ENCODE data around the gene STAC2.

STAC2 gene

GRCh38 chr17:39209317-39210092 is 16.2 kb downstream of the STAC2 start:
- no peak for FAIRE-seq

GRCh38 chr17:39208893-39209292 is 16.9 kb downstream of the STAC2 start:
- FAIRE-seq: no peak

DNA sequence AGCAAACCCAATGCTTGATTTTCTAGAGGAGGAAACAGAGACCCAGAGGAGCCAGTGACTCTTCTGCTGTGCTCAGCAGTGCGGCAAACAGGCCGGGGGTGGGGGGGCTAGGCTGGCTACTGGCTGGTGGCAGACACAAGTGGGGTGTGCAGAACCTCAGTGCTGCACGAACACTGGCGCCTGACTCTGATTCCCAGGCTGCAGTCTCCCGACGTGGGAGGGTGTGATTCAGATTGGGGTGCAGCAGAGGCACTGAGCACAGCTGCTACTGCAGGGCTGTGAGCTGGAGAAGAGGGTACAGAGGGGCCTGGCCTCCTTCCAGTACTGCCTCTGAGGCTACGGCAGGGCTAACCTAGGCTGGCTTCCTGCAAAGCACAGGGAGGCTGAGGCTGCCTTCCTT is 17.6 kb downstream of the STAC2 start:
- FAIRE-seq: no peak

- FAIRE-seq: no peak
Observed at GRCh38 chr17:39205112-39205526, 20.6 kb downstream of the STAC2 start.

- FAIRE-seq: no peak
Observed at GRCh38 chr17:39204245-39204644, 21.5 kb downstream of the STAC2 start.

- FAIRE-seq: no peak
Observed at GRCh38 chr17:39200957-39201510, 24.7 kb downstream of the STAC2 start.

DNA sequence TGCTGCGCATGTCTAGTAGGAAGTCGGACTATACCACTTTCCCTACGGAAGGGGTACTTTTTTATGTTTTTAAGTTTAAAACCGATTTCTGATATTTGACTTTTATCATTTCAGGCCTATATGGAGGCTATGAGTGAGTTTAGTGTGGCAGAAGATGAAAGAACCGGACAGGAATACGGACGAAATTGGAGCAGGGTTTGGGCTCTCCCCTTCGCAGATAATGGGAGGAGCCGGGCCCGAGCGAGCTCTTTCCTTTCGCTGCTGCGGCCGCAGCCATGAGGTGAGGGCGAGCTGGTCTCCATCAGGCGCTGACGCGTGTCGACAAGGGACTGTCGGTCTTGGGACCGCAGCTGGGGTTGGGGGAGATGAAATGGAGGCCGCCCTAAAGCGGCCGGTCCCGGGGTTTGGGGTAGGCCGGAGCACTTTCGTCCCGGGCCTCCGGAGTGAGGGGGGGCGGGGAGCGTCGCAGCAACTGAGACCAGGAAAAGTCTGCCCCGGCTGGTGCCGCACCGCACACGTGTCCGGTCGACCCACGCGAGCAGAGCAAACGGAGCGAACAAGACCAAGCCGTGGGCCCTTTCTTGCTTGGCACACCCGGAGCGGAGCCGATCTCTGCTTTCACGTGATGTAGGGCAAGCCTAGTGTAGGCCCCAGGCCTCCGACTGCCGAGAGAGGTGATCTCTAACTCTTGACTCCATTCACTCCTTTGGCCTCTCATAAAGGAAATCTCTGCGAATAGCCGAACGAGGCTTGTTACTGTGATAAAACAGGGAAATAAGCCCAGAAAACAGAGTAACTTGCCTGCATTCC is 25.5 kb downstream of the STAC2 start, which contains the start of gene RPL19:
Gene RPL19 (plus strand): TSS at position 214 of the 810 bp plus-strand sequence. CDS start 62 bp downstream, at position 276.
- peak; percentile 94 for FAIRE-seq

GRCh38 chr17:39199820-39200069 is 26.0 kb downstream of the STAC2 start:
- no peak for FAIRE-seq

GRCh38 chr17:39198186-39198566 is 27.6 kb downstream of the STAC2 start:
- no peak for FAIRE-seq

DNA sequence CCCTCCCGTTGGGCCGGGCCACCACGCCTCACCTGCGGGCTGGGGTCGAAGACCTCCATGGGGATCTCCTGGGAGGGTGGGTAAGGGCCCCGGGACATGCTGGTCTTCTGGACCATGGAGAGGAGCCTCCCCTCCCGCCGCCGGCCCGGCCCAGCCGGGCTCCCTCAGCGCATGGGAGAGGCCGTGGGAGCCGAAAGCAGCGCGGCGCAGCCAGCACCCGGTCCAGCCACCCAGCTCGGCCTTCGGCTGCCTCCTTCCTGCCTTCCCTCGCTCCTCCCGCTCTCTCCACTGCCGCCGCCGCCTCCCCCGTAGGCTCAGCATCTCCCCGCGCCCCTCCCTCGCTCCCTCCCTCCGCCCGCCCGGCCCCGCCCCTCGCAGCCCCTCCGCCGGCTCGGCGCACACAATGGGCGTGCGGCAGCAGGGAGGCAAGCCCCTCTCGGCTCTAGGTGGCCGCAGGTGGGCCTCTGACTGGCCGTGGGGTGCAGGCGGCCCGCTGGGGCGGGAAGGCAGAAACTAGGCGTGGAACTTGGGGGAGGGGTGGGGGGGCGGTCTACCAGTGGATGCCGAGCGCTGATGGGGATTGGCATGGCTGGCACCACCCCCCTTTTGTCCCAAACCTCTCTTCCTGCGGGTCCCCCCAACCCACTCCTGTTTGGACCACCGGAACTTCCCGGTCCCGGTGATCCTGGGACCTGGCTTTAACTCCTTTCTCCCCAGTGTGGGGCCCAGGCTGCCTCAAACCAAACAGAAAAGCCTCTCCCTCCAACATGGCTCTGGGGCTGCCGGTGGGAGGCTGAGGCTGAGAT is 28.2 kb downstream of the STAC2 start, which contains the start of gene CACNB1:
Gene CACNB1 (minus strand): TSS at position 290 of the 806 bp plus-strand sequence. CDS start 174 bp downstream, at position 116.
- no peak for FAIRE-seq

DNA sequence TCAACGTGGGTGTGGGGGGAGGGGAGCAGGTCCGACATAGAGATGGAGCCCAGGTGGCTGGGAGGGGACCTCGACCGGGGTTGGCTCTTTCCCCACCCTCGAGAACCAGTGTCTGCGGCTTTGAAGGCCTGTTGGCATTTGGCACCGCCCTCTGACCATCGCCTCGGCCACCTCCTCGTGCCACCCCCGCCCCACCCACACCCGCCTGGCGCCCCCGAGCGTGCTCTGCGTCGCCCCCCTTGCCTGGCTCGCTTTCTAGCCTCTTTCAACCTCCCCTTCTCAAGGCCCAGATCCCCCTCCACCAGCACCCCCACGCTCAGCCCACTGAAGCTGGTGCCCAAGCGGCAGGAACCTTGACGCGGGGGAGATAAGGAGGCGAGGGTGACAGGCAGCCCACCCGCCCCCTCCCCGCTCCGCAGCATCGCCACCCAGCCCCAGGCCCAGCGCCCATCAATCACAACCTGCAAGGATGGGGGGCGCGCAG is 28.9 kb downstream of the STAC2 start:
- no peak for FAIRE-seq

DNA sequence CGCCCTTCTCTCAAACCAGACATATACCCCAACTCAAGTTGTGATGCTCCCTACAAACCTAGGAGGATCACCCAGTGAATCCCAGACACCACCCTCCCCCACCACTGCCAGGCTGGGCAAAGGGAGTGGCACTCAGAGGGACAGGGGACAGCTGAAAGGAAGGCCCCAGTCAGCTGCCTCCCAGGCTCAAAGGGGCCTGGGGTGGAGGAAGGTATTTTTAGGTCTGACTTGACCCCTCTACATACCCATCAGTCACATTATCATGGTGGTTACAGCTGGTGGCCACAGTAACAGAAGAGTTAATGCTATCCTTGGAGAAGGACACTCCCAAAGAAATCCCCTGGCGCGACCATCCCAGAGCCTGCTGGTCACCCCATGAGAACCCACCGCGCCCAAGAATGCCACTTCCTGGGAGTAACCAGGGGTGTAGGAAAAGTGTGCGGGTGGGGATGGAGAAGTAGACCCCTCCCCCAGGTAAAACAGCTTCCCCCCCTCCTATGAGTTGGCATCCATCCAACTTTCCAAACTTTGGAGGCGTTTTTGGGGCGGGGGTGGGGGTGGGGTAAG is 29.4 kb downstream of the STAC2 start:
- FAIRE-seq: no peak

DNA sequence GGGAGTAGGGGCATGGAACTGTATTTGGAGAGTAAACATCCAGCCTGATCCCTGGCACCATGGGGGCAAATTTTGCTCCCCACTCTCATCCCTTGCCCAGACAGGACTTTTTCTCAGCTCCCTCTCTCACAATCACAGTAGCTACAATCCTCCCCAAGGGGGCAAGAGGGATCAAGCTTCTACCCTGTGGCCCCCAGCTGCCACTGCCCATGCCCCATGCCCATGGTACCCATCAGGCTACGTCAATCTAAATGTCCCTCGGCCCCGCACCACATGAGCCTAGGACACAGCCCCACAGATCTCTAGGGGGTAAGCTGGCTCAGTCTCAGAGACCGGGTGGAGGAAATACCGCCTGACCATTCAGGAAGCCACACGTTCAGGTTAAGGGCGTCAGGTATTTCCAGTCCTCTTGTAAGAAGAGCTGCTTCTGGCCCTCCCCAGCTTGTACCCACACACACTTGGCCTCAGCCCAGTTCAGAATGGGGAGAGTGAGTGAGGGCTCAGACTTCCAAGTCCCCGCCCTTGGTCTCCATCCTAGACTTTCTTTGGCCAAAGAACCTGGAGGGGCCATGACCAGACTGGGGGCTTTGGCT is 30.1 kb downstream of the STAC2 start:
- FAIRE-seq: no peak

GRCh38 chr17:39194985-39195524 is 30.7 kb downstream of the STAC2 start:
- FAIRE-seq: no peak

GRCh38 chr17:39194089-39194984 is 31.4 kb downstream of the STAC2 start:
- no peak for FAIRE-seq

- no peak for FAIRE-seq
Observed at GRCh38 chr17:39193346-39193745, 32.4 kb downstream of the STAC2 start.

DNA sequence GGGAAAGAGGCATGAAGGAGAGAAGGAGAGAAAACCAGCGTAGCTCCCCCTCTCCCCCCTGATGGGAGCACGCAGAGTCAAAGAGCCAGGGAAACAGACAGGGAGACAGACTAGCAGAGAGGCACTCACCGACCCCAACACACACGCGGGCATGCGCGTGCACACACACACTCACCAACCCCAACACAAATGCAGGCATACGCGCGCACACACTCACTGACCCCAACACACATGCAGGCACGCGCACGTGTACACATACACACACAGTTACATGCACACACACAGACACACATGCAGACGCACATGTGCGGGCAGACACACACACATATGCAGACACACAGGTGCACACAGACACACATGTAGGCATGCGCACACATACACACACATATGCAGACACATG is 32.8 kb downstream of the STAC2 start:
- no peak for FAIRE-seq

- no peak for FAIRE-seq
Observed at GRCh38 chr17:39191750-39192510, 33.8 kb downstream of the STAC2 start.

GRCh38 chr17:39187152-39187830 is 38.5 kb downstream of the STAC2 start:
- no peak for FAIRE-seq

Measured in A204.1 (cell line).